Measurements from ENCODE around the gene EPN3. TPM values are rescaled to one million over a fixed set of nuclear protein-coding genes. Genes with fewer than 3 reads are reported as not detected.
A peak's percentile ranks its signal among the peaks of the same experiment; 100 is the strongest.

The EPN3 gene
- total RNA-seq, 1 donor from 2014 or later: 19.9 TPM

DNA sequence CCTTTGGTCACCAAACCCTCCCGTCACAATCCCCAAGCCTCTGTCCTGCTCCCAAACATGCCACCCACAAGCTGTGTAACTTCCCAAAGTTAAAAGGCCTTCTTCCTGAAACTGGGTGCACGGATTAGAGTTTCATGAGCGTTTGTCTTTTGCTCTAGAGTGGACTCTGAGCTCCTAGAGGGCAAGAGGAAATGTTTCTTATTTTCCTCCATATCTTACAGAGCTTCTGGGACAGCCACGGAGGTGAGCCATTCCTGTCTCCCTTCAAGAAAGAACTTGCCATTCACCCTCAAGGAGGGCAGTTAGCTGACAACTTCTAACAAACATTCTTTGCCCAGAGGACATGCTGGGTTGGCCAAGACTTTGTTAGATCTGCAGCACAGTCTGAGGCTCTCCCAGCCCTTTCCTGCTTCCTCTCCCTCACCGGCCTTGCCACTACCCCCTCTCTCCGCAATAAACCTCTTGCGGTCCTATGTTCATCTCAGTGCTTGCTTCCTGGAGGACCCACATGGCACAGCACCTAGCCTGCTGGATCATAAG, 26.9 kb upstream of the EPN3 start:
- intact Hi-C loops (cut with micrococcal nuclease): no loop called here
- Histone ChIP-seq H3K4me3 (no peak overlapping the region), H3K36me3 (no peaks in the 10 kb centered on the region), H3K4me1 (peaks cover 19% of the 10 kb centered on the region), H3K27ac (replicated peaks) (no peak overlapping the region), H3K27me3 (ENCODE audit: low read depth) (no peaks in the 10 kb centered on the region), H3K9me3 (replicated peaks) (no peaks in the 10 kb centered on the region)
- no peak for DNase-seq
- TF ChIP-seq, protein P1, sequence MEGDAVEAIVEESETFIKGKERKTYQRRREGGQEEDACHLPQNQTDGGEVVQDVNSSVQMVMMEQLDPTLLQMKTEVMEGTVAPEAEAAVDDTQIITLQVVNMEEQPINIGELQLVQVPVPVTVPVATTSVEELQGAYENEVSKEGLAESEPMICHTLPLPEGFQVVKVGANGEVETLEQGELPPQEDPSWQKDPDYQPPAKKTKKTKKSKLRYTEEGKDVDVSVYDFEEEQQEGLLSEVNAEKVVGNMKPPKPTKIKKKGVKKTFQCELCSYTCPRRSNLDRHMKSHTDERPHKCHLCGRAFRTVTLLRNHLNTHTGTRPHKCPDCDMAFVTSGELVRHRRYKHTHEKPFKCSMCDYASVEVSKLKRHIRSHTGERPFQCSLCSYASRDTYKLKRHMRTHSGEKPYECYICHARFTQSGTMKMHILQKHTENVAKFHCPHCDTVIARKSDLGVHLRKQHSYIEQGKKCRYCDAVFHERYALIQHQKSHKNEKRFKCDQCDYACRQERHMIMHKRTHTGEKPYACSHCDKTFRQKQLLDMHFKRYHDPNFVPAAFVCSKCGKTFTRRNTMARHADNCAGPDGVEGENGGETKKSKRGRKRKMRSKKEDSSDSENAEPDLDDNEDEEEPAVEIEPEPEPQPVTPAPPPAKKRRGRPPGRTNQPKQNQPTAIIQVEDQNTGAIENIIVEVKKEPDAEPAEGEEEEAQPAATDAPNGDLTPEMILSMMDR (IDR thresholded peaks at IDR 0.05; ENCODE audit: borderline replicate concordance): no peak

DNA sequence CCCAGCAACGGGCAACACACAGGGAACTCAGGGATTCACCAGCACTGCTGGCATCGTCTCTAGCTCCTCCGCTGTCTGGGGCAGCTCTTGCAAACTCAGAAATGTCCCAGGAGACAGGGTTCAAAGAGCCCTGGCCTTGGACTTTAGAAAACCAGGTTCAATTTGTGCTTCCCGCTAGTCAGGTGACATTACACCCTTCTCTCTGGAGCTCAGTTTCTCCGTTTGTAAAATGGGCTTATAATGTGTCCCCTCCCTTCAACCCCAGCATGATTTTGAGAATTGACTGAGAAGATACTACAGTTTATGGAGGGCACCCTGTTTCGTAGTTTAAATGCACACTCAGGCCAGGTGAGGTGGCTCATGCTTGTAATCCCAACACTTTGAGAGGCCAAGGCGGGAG, 26.2 kb upstream of the EPN3 start:
- TF ChIP-seq, protein P1 (IDR thresholded peaks at IDR 0.05; ENCODE audit: borderline replicate concordance): no peak
- intact Hi-C loops (cut with micrococcal nuclease): no loop called here
- H3K36me3 ChIP-seq: no peaks in the 10 kb centered on the region
- H3K27me3 ChIP-seq (ENCODE audit: low read depth): no peaks in the 10 kb centered on the region
- H3K4me3 ChIP-seq: no peak overlapping the region
- peaks cover 25% of the 10 kb centered on the region for H3K4me1 ChIP-seq
- H3K27ac ChIP-seq (replicated peaks): no peak overlapping the region
- no peaks in the 10 kb centered on the region for H3K9me3 ChIP-seq (replicated peaks)
- no peak for DNase-seq

DNA sequence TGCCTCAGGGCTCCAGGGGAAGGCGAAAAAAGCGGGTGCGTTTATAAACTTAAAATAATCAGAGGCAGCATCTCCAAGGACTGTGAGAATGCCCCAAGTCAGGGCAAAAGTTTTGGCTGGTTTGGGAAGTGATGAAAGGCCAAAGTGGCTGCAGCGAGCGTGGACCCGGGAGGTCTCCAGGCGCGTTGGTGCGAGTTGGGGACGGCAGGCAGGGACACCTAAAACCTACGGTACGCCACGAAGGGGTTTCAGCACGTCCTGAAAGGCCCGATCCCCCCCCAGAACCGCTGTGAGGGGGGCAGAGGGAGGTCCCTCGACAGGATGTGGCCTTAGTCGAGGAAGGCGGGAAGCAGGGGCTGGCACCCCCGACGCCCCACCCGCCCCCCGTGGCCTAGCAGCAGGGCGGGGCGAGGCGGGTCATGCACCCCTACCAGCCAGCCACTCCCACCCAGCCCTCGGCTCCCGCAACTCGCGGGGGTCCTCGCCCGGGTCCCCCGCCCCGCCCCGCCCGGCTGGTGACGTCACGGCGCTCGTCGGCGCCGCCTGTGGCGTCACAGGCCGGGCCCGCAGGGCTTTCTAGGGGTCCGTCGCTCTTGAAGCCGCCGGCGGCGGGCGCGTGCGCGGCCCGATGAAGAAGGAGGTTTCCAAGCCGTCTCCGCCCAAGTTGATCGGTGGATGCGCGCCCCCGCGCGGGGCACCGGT, 24.5 kb upstream of the EPN3 start, which contains the start of gene MYCBPAP:
TSS of gene MYCBPAP (plus strand) at position 569 of the 702 bp plus-strand sequence. CDS start 236 bp downstream, outside the sequence.
- intact Hi-C loops (cut with micrococcal nuclease): no loop called here
- peak within 1 kb of the TSS; percentile 78 for H3K27ac ChIP-seq (replicated peaks)

DNA sequence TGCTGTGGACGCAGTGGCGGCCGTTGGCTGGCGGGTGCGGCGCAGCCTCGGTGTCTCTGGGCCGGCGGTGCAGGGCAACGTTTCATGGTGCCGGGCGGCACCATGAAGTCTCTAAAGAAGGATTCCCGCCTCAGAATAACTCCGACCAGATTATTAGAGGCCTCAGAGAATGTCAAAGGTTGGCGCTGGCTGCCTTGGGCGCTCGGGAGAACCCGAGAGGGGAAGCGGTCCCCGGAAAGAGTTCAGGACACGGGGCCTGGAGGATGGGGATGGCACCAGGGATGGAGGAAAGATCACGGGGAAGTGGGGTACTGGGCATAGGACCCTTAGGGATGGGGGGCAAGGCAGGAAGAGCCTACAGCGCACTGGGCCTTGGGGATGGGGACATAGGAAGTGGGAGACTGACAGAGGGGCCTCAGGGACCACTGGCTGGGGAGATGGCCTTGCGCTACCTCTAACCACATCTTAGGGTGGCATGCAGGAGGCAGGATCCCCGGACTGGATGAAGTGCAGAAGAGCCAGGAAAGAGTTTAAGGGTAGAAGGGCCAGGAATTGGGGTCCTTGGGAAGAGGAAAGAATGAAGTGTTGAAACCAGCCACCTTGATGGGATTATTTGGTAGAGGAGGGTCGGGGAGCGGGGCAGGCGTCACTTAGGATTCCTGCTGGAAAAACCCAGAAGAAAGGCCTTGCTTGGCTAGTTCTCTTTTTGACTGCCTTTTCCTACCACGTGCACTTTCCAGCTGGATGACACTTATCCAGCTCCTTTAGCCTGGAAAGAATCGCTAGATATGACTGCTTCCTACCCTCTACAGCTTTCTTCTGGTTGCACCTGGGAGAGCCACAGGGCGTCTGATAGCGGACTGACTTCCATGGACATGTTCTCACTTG, 23.7 kb upstream of the EPN3 start:
- no peaks in the 10 kb centered on the region for H3K27me3 ChIP-seq (ENCODE audit: low read depth)
- TF ChIP-seq, protein P1 (IDR thresholded peaks at IDR 0.05; ENCODE audit: borderline replicate concordance): no peak
- peak overlapping the region; percentile 78 for H3K27ac ChIP-seq (replicated peaks)
- peaks cover 29% of the 10 kb centered on the region for H3K4me1 ChIP-seq
- no peaks in the 10 kb centered on the region for H3K9me3 ChIP-seq (replicated peaks)
- peak overlapping the region; percentile 76 for H3K4me3 ChIP-seq
- DNase-seq: no peak
- no peaks in the 10 kb centered on the region for H3K36me3 ChIP-seq
- intact Hi-C loops (cut with micrococcal nuclease): no loop called here

More for the DNA sequence above, 24.5 kb upstream of the EPN3 start, which contains the start of gene MYCBPAP:
- Histone ChIP-seq H3K4me1 (peaks cover 29% of the 10 kb centered on the region), H3K36me3 (no peaks in the 10 kb centered on the region), H3K4me3 (peak within 1 kb of the TSS; percentile 76), H3K9me3 (replicated peaks) (no peaks in the 10 kb centered on the region), H3K27me3 (ENCODE audit: low read depth) (no peaks in the 10 kb centered on the region)
- peak; percentile 86 for DNase-seq
- TF ChIP-seq, protein P1 (IDR thresholded peaks at IDR 0.05; ENCODE audit: borderline replicate concordance): peak; percentile 27

DNA sequence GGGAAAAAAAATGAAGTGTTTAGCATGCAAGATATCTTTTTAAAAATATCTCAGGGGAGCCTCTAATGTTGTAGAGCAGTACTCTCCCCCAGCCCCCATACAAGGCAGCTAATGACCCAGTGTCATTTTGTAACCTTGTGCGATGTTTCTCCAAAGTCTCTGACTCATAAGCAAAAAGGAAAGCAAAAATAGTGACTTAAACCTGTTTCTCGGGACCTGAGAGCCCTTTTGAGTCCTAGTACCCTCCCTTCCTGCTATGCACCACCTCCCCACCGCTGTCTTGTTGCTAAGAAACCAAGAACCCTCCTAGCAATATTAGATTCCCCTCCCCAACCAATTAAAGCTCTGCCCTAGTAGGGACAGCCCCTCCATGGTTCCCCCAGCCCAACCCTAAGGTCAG, 21.5 kb upstream of the EPN3 start:
- Histone ChIP-seq H3K4me1 (peaks cover 46% of the 10 kb centered on the region), H3K4me3 (no peak overlapping the region), H3K36me3 (no peaks in the 10 kb centered on the region), H3K27me3 (ENCODE audit: low read depth) (no peaks in the 10 kb centered on the region), H3K9me3 (replicated peaks) (no peaks in the 10 kb centered on the region), H3K27ac (replicated peaks) (peak overlapping the region; percentile 29)
- intact Hi-C loops (cut with micrococcal nuclease): no loop called here
- TF ChIP-seq, protein P1 (IDR thresholded peaks at IDR 0.05; ENCODE audit: borderline replicate concordance): no peak
- no peak for DNase-seq
